GM12892 (cell line): Measurements from ENCODE around the gene GLRA1.

Source experiments
- POLR2A ChIP-seq: IDR thresholded peaks from 2 replicates; pipeline ENCODE4 v1.6.1; 2011; ENCODE audit warnings: low read depth, low read length, control low read depth
- POLR2AphosphoS5 ChIP-seq: IDR thresholded peaks from 2 replicates; pipeline ENCODE4 v1.6.1; 2011; ENCODE audit warnings: low read depth, low read length, control low read depth

- TF ChIP-seq POLR2A (no peak), POLR2AphosphoS5 (no peak)
These were observed 69.0 kb downstream of the GLRA1 start for GRCh38 chr5:151855701-151856100.
